GM12872 (cell line): ENCODE data around the gene HOXA4.

Source experiments
- CTCF ChIP-seq: IDR thresholded peaks from 3 replicates; pipeline ENCODE4 v1.5.1; 2011; ENCODE audit warnings: low read depth, mild to moderate bottlenecking, low read length, moderate library complexity; ENCODE audit not compliant: insufficient read depth

The HOXA4 gene

DNA sequence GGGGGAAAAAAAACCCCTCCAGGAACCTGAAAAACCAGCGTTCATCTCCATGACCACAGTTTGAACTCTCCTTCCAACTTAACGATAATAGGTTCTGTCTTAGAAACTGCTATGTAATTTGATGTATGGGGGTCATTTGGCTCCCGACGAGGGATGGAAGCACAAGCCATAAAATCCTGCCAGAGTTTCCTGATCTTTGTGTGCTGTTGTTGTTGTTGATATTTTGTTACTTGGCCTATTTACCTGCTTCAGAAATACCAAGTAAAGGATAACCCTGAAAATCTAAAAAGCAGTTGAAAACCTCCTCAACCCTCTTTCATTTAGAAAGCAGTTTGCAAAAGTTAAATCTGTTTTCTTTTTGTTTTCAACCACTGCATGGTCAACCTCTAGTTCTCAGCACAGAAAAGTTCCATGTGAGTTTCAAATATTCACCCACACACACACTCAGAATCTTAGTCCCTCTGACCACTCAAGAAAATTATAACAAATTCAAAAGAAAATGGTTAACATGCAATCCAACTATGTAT is 18.7 kb downstream of the HOXA4 start:
- TF ChIP-seq CTCF = no peak

GRCh38 chr7:27111042-27111750 is 19.4 kb downstream of the HOXA4 start:
- no peak for TF ChIP-seq CTCF

GRCh38 chr7:27110186-27111031 is 20.1 kb downstream of the HOXA4 start:
- TF ChIP-seq CTCF = no peak

DNA sequence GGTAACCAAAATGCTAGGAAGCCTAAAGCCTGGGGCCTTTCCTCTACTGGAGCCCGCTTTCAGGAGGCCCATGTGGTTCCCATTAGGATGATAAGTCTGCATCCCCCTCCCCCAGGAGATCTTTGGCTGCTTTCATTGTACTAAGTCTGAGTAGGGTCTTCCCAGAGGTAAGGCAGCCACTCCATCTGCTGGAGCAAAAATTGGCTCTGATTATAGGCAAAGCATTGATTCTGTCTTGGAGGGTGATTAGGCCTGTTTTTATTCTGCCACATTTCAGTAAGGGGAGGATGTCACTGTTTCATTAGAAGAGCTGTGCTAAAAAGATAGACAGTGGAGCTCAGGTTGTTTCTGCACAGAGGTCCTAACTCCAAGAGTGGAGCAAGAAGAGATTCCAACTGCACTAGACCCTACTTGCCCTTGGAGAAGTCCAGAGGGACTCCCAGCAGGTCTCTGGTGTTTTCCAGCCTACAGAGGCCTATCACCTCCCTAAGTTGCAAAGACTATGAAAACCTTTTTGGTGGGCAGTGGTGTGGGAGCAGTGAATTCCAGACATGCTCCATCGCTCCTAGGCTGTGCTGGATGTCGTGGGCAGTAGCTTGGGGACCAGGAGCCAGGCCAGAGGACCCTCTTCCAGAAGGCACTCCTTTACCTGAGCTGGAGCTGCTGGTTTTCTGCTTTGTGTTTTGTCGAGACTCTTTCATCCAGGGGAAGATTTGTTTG is 20.9 kb downstream of the HOXA4 start:
- no peak for TF ChIP-seq CTCF

DNA sequence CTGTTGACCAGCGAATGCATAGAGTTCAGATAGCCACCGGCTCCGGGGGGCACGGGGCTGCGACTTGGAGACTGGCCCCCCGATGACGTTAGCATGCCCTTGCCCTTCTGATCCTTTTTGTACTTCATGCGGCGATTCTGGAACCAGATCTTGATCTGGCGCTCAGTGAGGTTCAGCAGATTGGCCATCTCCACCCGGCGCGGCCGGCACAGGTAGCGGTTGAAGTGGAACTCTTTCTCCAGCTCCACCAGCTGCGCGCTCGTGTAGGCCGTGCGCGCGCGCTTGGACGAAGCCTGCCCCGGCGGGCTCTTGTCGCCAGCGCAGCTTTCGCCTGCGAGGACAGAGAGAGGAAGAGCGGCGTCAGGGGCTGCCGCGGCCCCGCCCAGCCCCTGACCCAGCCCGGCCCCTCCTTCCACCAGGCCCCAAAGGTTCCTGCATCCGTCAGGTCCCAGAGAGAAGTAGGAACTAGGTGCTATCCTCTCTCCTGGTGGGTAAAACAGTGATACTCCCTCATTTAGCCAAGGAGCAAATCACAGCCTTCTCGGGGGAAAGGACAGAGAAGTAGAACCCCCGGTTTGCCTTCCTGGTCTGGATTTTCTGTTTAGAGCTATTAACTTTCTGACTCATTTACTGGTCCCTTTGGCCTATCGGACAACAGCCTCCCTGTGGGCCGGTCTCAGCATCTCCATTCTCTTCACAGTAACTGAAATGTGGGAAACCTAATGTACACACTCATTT is 22.0 kb downstream of the HOXA4 start:
- no peak for TF ChIP-seq CTCF

DNA sequence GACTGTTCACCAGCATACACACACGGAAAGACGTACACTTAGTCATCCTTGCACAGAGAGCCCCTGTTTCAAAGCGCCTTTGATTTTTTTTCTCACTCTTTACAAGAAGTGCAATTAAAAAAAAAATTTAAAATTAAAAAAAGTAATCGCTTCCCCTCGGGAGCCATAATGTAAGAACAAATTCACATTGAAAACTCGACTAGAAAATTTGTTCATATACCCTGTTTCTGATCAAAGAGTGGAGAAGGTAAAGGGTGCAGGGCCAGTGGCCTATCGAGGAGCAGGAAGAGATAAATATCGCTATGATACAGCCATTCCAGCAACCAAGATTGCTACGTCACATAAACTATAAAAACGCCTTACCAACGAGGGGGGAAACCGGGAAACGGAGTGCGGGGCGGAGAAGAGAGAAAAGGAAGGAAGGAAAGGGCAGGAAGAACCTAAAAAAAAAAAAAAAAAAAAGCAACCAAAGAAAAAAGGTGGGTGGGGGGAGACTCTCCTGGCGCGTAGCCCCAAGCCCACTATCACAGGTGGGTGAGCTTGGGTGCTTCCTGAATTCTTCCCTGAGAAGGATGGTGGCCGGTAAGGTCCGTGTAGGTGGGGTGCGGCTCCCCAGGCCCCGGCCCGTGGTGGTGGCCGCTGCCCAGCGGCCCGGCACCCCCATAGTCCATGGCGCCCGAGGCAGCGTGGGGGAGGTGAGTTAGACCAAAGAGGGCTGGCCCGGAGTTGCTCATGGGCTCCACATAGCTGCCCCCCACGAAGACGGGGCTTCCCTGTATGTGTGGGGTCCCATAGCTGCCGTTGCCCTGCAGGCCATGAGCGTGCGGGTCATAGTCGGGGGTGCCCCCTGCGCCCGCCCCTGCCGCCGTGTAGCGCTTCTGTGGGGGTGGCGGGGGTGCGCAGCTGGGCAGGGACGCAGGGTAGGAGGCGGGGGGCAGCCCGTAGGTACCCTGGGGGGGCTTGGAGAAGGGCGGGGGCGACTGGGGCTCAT is 22.9 kb downstream of the HOXA4 start:
- no peak for TF ChIP-seq CTCF
